K562 treated with DMSO at 1 percent for 24 hours (cell line): Measurements from ENCODE around the gene TEX55. TPM values are rescaled to one million over a fixed set of nuclear protein-coding genes. Genes with fewer than 3 reads are reported as not detected.

ENCODE experiments used
- total RNA-seq: library from RNA; unstranded; fragments of 300-600 nt; gene quantifications from 2 replicates; pipeline ENCODE4 v1.2.3, GENCODE V29; 2022; ENCODE audit warnings: low read depth; ENCODE audit not compliant: insufficient read depth

The TEX55 gene
- total RNA-seq, result not detected in 2 replicates

DNA sequence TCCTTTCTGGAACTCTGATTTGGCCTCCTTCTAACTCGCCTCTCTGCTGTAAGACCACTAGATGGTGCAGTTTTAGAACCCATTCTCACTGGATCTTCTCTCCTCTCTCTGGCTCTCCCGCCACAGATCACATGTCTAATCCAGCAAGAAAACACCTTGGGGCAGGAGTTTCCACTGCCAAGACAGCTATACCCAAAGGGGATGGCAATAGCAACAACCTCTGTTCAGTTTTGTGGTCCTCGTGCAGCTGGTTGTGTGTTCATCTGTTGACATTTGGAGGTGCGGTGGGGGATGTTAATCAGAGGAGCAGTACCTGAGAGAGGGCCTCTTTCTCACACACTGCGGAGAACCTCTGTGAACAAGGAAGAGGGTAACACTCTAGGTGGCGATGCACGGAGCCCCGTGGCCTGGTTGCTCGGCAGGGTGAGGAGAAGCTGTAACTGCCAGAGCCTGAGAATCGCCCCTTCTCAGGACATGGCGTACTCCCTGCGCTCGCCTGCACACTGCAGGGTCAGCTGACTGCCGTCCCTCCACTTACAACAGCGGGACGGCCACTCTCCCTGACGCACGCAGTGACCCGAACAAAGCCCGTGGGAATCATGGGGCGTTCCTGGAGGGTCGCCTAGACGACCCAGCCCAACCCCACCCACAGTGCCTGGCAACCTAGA lies at the start of gene TEX55:
Gene TEX55, plus strand, starts transcription at position 666 of the 668 bp plus-strand sequence. CDS start 25 bp downstream, outside the sequence.

DNA sequence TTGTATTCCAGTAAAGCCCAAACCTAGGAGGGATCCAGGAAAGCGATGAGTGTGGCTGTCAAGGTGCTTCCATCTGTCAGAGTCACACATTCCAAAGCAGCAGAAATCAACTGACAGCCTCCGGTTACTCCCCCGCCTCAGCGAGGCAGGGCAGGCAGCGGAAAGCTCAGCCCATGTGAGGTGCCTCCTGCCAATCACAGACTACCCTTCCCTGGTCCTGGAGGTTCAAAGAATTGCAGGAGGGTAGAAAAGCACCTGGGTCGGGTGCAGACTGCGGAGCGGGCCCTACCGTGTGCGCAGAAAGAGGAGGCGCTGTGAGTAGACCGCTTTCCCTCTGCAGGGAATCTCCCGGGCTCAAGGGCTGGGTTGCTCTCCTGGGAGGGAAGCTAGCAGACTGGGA lies 27.4 kb downstream of the TEX55 start, which contains the start of gene UPK1B:
Gene UPK1B, plus strand, starts transcription at position 274 of the 400 bp plus-strand sequence. CDS start 13,144 bp downstream, outside the sequence.

Other genes starting within 250 kb of the TEX55 start
- gene IGSF11, start 111.3 kb upstream of the TEX55 start, total RNA-seq, result 2.6 and 2.9 TPM in 2 replicates
- 0.27 TPM in 1 of 2 replicates, not detected in the other for gene UPK1B, start 27.4 kb downstream of the TEX55 start, total RNA-seq
- 9.4 and 10.7 TPM in 2 replicates for gene B4GALT4, start 94.7 kb downstream of the TEX55 start, total RNA-seq
- gene ARHGAP31, start 148.2 kb downstream of the TEX55 start, total RNA-seq, result 0.02 TPM in 1 of 2 replicates, not detected in the other